Fibroblast of lung (primary cell): ENCODE results near the gene CAMK1D.

ENCODE experiments used
- EZH2 ChIP-seq: IDR thresholded peaks from 2 replicates; pipeline ENCODE4 v1.5.1; 2012; ENCODE audit warnings: low read length, control low read depth, mild to moderate bottlenecking; ENCODE audit errors: missing control alignments
- TF ChIP-seq, protein P1 (sequence below), 2 donors: IDR thresholded peaks in 1 of 2; conservative IDR thresholded peaks in 1 of 2; 1 replicate in 1 of 2; 2 replicates in 1 of 2; pipeline ENCODE4 v1.5.1; 2011 to 2012; ENCODE audit warnings: low read length in 2 of 2, control low read depth in 1 of 2, inconsistent platforms in 1 of 2, low read depth in 1 of 2, mild to moderate bottlenecking in 1 of 2

DNA sequence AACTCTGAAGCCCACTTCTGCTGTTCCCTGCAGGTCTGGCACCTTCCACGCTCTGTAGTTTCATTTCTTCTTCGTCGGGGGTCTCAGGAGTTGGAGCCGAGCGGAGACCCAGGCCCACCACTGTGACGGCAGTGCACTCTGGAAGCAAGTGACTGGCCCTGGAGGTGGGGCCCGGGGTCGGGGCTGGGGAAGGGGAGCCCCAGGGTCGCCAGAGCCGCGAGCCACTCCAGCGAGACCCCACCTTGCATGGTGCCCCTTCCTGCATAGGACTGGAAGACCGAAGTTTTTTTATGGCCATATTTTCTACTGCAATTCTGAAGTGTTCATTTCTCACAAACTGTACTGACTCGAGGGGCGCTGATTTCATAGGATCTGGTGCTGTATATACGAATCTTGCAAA, 479.4 kb downstream of the CAMK1D start:
- TF ChIP-seq, protein P1, sequence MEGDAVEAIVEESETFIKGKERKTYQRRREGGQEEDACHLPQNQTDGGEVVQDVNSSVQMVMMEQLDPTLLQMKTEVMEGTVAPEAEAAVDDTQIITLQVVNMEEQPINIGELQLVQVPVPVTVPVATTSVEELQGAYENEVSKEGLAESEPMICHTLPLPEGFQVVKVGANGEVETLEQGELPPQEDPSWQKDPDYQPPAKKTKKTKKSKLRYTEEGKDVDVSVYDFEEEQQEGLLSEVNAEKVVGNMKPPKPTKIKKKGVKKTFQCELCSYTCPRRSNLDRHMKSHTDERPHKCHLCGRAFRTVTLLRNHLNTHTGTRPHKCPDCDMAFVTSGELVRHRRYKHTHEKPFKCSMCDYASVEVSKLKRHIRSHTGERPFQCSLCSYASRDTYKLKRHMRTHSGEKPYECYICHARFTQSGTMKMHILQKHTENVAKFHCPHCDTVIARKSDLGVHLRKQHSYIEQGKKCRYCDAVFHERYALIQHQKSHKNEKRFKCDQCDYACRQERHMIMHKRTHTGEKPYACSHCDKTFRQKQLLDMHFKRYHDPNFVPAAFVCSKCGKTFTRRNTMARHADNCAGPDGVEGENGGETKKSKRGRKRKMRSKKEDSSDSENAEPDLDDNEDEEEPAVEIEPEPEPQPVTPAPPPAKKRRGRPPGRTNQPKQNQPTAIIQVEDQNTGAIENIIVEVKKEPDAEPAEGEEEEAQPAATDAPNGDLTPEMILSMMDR (conservative IDR thresholded peaks at IDR 0.05 in 1 of 2, IDR thresholded peaks at IDR 0.05 in 1 of 2; ENCODE audit: low read depth in 1 of 2, low read length in 2 of 2): no peak
- no peak for TF ChIP-seq EZH2
